Measurements from ENCODE around the gene MGMT. TPM values are rescaled to one million over a fixed set of nuclear protein-coding genes. Genes with fewer than 3 reads are reported as not detected.

The MGMT gene
- total and polyA plus RNA-seq, 4 donors, result 28.2 to 79.1 (median 46.0) TPM

- TF ChIP-seq EGR1 (IDR thresholded peaks at IDR 0.05; ENCODE audit: low read depth in 2 of 2) (no peak), JUND (IDR thresholded peaks at IDR 0.05) (no peak), MAX (IDR thresholded peaks at IDR 0.05) (no peak), NR2F2 (IDR thresholded peaks at IDR 0.05) (no peak)
- TF ChIP-seq, protein P1, sequence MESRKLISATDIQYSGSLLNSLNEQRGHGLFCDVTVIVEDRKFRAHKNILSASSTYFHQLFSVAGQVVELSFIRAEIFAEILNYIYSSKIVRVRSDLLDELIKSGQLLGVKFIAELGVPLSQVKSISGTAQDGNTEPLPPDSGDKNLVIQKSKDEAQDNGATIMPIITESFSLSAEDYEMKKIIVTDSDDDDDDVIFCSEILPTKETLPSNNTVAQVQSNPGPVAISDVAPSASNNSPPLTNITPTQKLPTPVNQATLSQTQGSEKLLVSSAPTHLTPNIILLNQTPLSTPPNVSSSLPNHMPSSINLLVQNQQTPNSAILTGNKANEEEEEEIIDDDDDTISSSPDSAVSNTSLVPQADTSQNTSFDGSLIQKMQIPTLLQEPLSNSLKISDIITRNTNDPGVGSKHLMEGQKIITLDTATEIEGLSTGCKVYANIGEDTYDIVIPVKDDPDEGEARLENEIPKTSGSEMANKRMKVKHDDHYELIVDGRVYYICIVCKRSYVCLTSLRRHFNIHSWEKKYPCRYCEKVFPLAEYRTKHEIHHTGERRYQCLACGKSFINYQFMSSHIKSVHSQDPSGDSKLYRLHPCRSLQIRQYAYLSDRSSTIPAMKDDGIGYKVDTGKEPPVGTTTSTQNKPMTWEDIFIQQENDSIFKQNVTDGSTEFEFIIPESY (IDR thresholded peaks at IDR 0.05), result no peak
Measured at GRCh38 chr10:129695671-129696070, 228.6 kb downstream of the MGMT start (continued).

DNA sequence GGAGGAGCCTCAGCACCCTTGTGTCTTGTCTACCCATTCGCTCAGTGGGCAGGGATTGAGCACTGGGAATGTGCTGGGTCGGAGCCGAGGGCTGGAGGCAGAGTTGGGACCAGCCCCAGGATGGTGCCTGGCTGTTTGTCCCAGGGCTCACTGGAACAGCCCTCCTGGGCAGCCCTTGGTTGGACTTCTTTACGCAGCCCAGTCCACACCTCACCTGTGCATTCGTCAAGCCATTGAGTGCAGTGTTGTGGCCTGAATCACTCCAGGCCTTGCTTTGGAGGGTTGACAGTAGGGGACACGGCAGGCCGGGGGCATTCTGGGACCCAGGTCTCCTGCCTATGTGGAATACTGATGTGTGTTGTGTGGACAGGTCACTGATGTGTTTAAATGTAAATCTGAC lies 229.6 kb downstream of the MGMT start:
- peaks cover 2 to 14% (median 10%) of the 10 kb centered on the region in 4 donors for H3K4me1 ChIP-seq (ENCODE audit: control insufficient read depth in 4 of 4, insufficient read depth in 4 of 4, low read length in 3 of 4)

More for the DNA sequence above, 229.6 kb downstream of the MGMT start:
- Histone ChIP-seq H3K36me3 (ENCODE audit: control insufficient read depth in 4 of 4, insufficient read depth in 3 of 4, low read depth in 1 of 4, low read length in 3 of 4) (peaks cover 0 to 4% (median 1%) of the 10 kb centered on the region in 4 donors), H3K27ac (ENCODE audit: low read depth in 1 of 2, low read length in 2 of 2) (no peak overlapping the region), H3K4me3 (ENCODE audit: low read depth in 1 of 3, low read length in 3 of 3) (no peak overlapping the region), H3K9ac (ENCODE audit: low read depth in 1 of 2, low read length in 2 of 2) (no peak overlapping the region), H3K9me3 (ENCODE audit: control insufficient read depth in 4 of 4, low read length in 3 of 4) (no peaks in the 10 kb centered on the region), H3K27me3 (ENCODE audit: control insufficient read depth in 4 of 4, insufficient read depth in 4 of 4, low read length in 3 of 4) (no peaks in the 10 kb centered on the region)
- no peak for DNase-seq (ENCODE audit: low spot score)
- TF ChIP-seq ATF3 (IDR thresholded peaks at IDR 0.05), result no peak
- no peak for TF ChIP-seq HNF4G (IDR thresholded peaks at IDR 0.05)
- no peak for TF ChIP-seq FOXA1 (IDR thresholded peaks at IDR 0.05)
- TF ChIP-seq, protein P1 (IDR thresholded peaks at IDR 0.05), result no peak
- no peak for TF ChIP-seq EGR1 (IDR thresholded peaks at IDR 0.05; ENCODE audit: low read depth in 2 of 2)
- TF ChIP-seq YY1 (IDR thresholded peaks at IDR 0.05), result no peak
- no peak for TF ChIP-seq FOXA2 (IDR thresholded peaks at IDR 0.05)
- TF ChIP-seq RXRA (IDR thresholded peaks at IDR 0.05), result no peak
- TF ChIP-seq TAF1 (conservative IDR thresholded peaks at IDR 0.05), result no peak
- TF ChIP-seq, protein P2, sequence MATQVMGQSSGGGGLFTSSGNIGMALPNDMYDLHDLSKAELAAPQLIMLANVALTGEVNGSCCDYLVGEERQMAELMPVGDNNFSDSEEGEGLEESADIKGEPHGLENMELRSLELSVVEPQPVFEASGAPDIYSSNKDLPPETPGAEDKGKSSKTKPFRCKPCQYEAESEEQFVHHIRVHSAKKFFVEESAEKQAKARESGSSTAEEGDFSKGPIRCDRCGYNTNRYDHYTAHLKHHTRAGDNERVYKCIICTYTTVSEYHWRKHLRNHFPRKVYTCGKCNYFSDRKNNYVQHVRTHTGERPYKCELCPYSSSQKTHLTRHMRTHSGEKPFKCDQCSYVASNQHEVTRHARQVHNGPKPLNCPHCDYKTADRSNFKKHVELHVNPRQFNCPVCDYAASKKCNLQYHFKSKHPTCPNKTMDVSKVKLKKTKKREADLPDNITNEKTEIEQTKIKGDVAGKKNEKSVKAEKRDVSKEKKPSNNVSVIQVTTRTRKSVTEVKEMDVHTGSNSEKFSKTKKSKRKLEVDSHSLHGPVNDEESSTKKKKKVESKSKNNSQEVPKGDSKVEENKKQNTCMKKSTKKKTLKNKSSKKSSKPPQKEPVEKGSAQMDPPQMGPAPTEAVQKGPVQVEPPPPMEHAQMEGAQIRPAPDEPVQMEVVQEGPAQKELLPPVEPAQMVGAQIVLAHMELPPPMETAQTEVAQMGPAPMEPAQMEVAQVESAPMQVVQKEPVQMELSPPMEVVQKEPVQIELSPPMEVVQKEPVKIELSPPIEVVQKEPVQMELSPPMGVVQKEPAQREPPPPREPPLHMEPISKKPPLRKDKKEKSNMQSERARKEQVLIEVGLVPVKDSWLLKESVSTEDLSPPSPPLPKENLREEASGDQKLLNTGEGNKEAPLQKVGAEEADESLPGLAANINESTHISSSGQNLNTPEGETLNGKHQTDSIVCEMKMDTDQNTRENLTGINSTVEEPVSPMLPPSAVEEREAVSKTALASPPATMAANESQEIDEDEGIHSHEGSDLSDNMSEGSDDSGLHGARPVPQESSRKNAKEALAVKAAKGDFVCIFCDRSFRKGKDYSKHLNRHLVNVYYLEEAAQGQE (IDR thresholded peaks at IDR 0.05), result no peak
- TF ChIP-seq GABPA (IDR thresholded peaks at IDR 0.05 in 1 of 2, conservative IDR thresholded peaks at IDR 0.05 in 1 of 2), result no peak
- no peak for TF ChIP-seq NR2F2 (IDR thresholded peaks at IDR 0.05)
- TF ChIP-seq RAD21 (IDR thresholded peaks at IDR 0.05), result no peak
- TF ChIP-seq MAX (IDR thresholded peaks at IDR 0.05), result no peak
- WGBS, result 98% methylated on average over 7 of the region's 7 CpGs

Data from liver (tissue), 9 donors.